HuH-7 (cell line): Measurements from ENCODE around the gene MMP2.

ENCODE experiments used
- DNase-seq: peaks from one replicate; pipeline ENCODE4 v3.0.0; 2011; ENCODE audit warnings: low spot score

Gene MMP2

DNA sequence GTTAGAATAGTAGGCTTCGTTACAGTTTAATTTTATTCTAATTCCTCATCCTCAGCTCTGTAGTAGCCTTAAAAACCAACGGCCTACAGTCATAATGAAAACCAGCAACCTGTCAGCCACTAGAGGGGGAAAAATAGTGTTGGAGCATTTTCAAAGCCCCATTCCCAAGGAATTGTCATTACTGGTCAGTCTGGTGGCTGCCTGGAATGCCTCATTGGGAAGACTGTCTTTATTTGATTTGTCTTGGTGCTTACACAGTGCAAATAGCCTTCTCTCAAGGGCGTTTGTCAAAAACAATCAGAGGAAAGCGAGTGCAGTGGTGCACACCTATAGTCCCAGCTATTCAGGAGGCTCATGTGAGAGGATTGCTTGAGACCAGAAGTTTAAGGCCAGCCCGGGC is 34.6 kb downstream of the MMP2 start:
- no peak for DNase-seq

DNA sequence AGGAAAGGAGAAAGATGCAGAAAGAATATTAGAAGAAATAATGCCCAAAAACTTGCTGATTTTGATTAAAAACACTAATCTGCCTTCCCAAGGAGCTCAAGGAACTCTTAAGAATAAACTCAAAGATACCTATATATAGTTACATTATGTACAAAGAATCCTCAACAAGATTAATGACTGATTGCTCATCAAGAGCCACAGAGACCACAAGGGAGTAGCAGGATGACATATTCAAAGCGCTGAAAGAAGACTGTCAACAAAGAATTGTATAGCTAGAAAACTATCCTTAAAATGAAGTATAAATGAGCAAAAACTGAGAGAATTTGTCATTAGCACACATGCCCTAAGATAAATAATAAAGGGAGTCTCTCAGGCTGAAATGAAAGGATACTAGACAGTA is 36.1 kb downstream of the MMP2 start:
- no peak for DNase-seq

DNA sequence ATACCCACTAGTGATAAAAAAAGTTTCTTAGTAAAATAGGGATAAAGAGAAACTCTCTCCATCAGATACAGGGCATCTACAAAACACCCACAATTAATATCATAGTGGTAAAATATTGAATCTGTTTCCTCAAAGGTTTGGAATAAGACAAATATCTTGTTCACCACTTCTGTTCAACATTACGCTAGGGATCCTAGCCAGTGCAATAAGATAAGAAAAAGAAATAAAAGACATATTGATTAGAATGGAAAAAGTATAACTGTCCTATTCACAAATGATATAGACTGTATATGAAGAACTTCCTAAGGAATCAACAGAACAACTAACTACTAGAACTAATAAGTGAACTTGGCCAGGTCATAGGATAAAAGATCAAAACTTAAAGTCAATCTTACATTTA is 42.8 kb downstream of the MMP2 start:
- DNase-seq = no peak

DNA sequence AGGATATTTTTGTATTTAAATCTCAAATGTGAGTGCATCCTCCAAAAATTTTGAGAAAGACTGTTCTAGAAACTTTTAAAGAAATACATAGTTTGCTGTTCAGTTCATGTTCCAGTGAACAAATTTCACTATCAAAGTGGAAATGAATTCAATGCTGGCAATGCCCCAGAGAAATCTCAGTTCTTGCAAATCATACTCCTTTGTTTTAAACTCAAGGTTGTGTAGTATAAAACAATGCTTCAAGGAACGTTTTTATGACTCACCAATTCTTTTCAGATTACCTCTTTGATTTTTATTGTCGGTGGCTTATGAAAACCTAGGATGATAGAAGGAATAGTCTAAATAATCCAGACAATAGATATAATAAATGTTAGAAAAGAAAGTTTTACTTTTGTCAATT is 47.4 kb downstream of the MMP2 start:
- DNase-seq = no peak

DNA sequence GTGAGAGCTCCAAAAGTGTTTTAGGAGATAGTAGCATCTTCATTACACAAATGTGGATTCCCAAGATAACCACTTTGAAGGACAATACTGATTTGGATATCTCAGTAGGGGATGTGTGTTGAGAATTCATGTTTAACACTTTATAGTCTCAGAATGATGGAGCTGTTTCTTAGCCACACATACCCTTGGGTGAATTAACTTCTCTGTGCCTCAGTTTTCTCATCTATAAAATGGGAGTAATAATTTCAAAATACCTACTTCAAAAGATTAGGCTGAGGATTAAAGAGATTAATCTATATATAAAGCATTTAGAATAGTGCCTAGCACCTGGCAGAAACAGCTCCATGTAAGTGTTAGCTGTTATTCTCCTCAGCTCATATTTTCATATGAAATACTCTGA is 48.9 kb downstream of the MMP2 start:
- DNase-seq = no peak

DNA sequence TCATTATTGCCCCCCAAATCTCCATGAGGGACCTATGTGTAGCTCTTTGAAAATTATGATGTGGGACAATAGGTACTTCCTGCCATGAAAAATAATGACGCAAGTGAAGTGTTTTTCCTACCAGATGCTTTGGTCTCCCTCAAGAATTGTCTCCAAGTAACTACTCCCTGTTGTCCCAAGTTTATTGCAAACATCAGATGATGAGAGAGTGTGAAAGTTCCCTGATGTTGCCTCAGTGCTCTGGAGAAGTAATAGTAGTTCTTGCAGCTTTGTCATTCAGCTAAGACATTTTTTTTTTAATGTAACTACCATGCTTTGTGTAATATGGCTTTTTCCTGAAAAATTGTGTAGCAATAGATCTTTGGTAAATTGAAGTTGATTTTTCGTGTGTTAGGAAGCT is 50.0 kb downstream of the MMP2 start:
- no peak for DNase-seq

DNA sequence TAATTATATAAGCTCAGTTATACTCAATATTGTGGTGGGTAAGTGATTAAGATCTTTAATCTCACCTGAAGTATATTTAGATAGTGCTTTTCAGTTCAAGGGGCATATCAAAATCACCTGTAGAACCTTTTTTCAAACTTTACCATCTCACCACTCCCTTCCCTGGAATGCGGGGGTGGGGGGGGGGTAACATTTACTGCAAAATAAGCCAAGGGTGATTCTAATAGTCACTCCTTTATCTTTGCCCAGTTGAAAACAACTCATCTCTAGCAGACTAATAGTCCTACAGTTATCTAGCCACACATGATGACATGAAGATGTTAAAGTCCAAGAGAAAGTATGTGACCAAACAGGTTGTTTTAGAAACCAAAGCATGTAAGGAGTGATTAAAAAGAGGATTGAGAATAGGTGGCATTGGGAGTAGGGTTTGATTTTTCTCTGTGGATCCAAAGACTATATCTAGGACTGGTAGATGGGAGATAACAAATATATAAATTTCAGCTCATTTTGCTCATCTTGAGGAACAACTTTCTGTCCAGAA is 51.4 kb downstream of the MMP2 start:
- no peak for DNase-seq

DNA sequence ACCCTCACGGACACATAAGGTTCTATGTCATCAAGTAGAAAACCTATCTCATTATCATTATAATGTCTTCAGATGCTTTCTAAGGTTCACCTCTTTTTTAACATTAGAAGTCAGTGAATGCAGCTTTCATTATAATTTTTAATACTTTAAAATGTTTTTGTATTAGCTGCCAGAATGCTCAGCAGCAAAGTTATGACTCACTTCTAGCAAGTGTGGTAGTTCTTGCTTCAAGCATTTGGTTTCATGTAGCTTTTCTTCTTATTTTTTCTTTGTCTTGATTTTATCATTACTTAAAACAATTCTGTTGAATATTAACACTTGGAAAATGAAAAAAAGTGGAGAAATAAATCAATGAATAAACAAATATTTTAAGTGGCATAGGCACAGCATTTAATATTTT is 53.2 kb downstream of the MMP2 start:
- DNase-seq = no peak

DNA sequence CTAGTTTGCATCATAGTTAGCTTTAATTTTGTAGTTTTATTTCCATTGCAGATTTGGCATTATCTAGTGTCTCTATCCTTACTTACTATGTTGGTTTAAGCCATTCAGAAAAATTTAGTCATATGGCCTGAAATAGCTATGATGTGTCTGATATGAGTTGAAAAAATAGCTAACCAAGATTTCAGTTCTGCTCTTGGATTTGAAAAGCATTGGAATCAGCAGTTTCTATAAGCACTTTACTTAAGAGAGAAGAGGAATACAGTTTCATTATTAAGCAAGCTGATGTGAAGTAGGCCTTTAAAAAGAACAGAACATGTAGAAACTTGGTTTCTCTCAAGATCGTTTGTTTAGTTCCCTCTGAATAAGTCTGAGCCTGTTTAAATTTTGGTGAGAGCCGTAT is 55.8 kb downstream of the MMP2 start:
- DNase-seq = no peak

DNA sequence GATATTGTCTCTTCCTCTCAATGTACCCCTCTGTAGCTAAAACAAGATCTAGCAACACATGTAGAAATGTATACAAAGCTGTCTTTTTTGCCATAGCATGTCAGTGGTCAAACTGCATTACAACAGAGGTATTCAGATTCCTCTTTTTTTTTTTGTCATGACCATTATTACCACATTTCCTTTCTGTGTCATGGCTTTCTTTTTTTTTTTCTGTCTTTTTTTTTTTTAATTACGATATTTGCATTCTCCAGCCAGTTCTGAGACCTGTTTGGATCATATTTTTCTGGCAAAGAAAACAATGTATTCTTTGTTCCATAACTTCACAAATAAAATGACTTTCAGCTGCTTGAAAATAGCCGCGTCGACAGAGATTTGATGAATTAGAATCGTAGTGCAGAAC is 60.1 kb downstream of the MMP2 start:
- DNase-seq = no peak

DNA sequence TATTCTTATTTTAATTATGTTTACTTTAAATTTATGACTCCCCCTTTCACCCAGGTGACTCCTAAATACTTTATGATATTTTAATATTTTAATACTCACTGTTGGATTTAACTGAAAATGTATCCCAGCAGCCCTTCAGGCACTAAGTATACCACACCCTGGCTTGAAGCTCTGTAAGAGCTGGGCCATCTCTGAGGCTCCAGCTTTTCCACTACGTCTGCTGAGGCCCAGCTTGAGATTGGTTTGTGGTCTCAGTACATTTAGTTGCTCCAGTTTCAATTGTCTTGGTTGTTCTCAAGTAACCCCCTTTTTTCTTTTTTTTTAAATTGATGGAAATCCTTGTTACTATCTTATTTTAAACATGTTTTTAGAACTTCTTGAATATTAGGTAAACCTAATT is 60.5 kb downstream of the MMP2 start:
- no peak for DNase-seq

DNA sequence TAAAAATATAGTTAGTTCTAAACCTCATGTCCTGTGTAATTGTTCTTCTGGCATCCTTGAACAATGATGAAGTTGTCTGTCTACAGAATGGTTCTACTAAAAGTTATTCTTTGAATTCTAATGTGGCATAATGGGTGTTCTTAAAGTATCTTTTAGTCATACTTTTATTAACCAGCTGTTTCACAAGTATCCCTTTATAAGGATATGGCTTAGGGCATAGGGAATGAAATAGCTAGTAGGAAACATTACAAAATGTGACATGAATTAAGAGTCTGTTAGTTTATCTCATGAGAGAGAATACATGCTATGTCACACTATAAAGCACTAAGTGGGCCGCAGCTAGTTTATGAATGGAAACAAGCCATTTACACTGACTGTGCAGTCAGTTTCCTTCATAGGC is 61.2 kb downstream of the MMP2 start:
- DNase-seq = no peak

DNA sequence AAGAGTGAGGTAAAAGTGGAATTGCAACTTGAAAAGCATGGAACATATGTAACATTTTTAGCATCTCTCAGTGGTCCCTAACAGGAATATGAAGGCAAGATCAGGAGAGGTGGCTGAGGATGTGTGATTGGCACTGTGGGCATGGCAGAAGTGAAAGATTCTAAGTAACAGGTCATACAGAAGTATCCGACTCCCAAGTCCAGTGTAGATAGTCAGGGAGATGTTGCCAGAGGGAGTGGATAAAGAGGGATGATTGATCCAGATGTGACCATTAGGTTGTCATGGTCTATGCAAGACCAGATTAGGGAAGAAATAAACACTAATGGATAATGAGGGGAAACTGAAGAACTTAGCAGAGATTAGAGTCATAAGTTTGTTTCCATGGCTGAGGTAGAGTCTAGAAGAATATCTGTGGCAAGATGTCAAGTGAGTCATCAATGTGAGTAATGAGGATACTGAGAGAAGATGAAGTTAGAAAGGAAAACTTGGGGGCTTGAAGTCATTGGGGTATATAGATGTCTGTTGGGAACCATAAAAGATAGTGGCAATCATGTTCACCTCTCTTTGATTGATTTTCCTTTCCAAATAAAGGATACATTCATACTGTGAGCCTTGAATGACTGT is 63.6 kb downstream of the MMP2 start:
- DNase-seq = no peak

DNA sequence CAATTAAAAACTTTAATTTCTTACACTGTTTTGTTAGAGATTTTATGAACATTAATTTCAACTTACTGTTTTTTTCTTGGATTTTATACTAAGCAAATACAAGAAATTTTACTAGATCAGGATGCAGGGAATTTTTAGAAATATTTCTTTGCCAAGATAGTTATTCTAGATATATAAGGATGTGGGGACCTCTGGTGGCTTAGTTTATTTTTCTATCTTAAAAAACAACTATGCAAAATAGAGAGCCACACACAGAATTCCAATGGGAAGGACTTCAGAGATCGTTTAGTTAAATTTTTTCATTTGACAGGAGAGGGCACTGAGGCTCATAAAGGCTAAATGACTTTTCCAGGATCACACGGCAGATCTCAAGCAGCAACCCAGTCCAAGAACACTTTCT is 64.5 kb downstream of the MMP2 start:
- no peak for DNase-seq

DNA sequence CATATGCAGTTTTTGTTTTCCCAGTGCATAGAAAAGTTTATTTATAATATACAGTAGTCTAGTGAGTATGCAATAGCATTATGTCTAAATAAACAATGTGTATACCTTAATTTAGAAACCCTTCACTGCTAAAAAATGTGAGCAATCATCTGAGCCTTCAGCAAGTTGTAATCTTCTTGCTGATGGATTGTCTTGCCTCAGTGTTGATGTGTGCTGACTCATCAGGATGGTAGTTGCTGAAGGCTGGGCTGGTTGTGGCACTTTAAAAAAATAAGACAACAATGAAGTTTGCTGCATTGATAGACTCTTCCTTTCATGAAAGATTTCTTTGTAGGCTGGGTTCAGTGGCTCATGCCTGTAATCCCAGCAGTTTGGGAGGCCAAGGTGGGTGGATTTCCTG is 73.6 kb downstream of the MMP2 start:
- no peak for DNase-seq

DNA sequence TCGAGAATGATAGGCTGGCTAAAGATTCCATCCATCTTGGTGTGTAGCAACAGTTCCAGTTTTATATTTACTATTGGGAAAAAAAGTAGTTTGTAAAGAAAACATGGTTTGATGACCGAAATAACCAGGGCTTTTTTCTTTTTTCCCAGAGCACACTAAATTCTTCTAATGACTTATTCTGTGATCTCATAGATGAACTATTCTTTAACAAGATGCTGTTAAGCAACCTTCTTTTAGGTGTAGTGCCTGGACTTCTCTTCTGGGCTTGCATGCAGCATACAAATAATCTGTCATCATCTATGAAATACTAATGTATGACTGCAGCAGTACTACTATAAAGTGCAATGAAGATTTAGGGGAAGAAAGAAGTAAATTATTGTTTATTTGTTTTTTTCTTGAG is 76.4 kb downstream of the MMP2 start:
- DNase-seq = no peak
